ENCODE measurements around the gene CHCHD3.

DNA sequence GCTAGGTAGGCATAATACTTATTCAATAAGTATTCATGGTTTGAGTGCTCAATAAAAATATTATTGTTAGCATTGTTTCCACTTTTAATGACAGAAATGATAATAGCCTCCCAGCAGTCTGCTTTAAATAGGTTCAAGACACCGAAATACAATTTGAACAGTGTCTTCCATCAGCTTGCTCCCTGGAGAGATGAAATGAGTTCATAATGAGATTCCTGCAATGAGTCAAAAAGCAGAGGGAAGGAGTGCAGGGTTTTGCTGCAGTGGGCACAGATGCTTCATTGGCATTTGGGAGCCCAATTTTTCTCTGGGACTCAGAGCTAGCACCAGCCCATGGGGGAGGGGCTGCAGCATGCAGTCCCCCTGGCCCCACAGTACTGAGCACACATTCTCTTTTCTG, 32.6 kb upstream of the CHCHD3 start:
- TF ChIP-seq, protein P1, sequence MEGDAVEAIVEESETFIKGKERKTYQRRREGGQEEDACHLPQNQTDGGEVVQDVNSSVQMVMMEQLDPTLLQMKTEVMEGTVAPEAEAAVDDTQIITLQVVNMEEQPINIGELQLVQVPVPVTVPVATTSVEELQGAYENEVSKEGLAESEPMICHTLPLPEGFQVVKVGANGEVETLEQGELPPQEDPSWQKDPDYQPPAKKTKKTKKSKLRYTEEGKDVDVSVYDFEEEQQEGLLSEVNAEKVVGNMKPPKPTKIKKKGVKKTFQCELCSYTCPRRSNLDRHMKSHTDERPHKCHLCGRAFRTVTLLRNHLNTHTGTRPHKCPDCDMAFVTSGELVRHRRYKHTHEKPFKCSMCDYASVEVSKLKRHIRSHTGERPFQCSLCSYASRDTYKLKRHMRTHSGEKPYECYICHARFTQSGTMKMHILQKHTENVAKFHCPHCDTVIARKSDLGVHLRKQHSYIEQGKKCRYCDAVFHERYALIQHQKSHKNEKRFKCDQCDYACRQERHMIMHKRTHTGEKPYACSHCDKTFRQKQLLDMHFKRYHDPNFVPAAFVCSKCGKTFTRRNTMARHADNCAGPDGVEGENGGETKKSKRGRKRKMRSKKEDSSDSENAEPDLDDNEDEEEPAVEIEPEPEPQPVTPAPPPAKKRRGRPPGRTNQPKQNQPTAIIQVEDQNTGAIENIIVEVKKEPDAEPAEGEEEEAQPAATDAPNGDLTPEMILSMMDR (IDR thresholded peaks at IDR 0.05; ENCODE audit: low read depth, low read length): no peak
- no peak for TF ChIP-seq EZH2phosphoT487 (IDR thresholded peaks at IDR 0.05; ENCODE audit: low read depth)
